HEK293 (cell line): Measurements from ENCODE around the gene ARHGAP10.

Source experiments
- CTCF ChIA-PET: fragments of 350-600 bp; formaldehyde crosslinking; extraction: SDS; loops from one replicate; lab custom pipeline; 2021; ENCODE audit warnings: antibody characterized with exemption; lab: Yijun Ruan, JAX
- POLR2A ChIA-PET: fragments of 300-600 bp; formaldehyde crosslinking; extraction: SDS; loops from one replicate; lab custom pipeline; 2020; ENCODE audit warnings: antibody characterized with exemption, inconsistent platforms; lab: Yijun Ruan, JAX
- H3K27ac ChIP-seq: fragments of 200-500 bp; sonication (Bioruptor generic); 2 replicates; pipeline ENCODE4 v1.5.1; 2014; ENCODE audit warnings: low read depth, low read length, control low read depth, inconsistent platforms; ENCODE audit errors: extremely low read depth
- H3K36me3 ChIP-seq, 2 experiments: fragments of 200-500 bp in 1 of 2; sonication (Bioruptor generic) in 1 of 2; 1 replicate in 1 of 2; 2 replicates in 1 of 2; pipeline ENCODE4 v1.5.1; 2014 to 2017; ENCODE audit warnings: inconsistent platforms in 2 of 2, low read length in 2 of 2; ENCODE audit not compliant: control insufficient read depth in 2 of 2, insufficient read depth in 1 of 2
- H3K4me1 ChIP-seq: fragments of 200-500 bp; sonication (Bioruptor generic); 2 replicates; pipeline ENCODE4 v1.5.1; 2014; ENCODE audit warnings: mild to moderate bottlenecking, low read length, inconsistent platforms; ENCODE audit not compliant: control insufficient read depth, insufficient read depth
- H3K4me3 ChIP-seq: 2 replicates; pipeline ENCODE4 v1.5.1; 2011; ENCODE audit warnings: low read depth, mild to moderate bottlenecking, control low read depth, low read length, moderate library complexity
- H3K9me3 ChIP-seq: fragments of 200-500 bp; sonication (Bioruptor generic); 2 replicates; pipeline ENCODE4 v1.5.1; 2014; ENCODE audit warnings: low read depth, low read length, inconsistent platforms; ENCODE audit not compliant: control insufficient read depth, insufficient read depth
- AEBP2 ChIP-seq: fragments of 450-650 bp; formaldehyde crosslinking; IDR thresholded peaks from 2 replicates; pipeline ENCODE4 v1.5.1; 2016; ENCODE audit warnings: missing biosample characterization, missing genetic modification characterization, borderline replicate concordance
- GLIS2 ChIP-seq: fragments of 450-650 bp; formaldehyde crosslinking; IDR thresholded peaks from 2 replicates; pipeline ENCODE4 v1.5.1; 2016; ENCODE audit warnings: missing biosample characterization, missing genetic modification characterization
- INSM2 ChIP-seq: fragments of 450-650 bp; formaldehyde crosslinking; IDR thresholded peaks from 2 replicates; pipeline ENCODE4 v1.5.1; 2016; ENCODE audit warnings: missing biosample characterization, missing genetic modification characterization
- PRDM10 ChIP-seq: fragments of 450-650 bp; formaldehyde crosslinking; IDR thresholded peaks from 2 replicates; pipeline ENCODE4 v1.5.1; 2016; ENCODE audit warnings: missing biosample characterization, missing genetic modification characterization
- REPIN1 ChIP-seq: fragments of 450-650 bp; formaldehyde crosslinking; IDR thresholded peaks from 2 replicates; pipeline ENCODE4 v1.5.1; 2017; ENCODE audit warnings: missing biosample characterization, missing genetic modification characterization, low read depth
- SALL2 ChIP-seq: fragments of 450-650 bp; formaldehyde crosslinking; IDR thresholded peaks from 2 replicates; pipeline ENCODE4 v1.5.0; 2017; ENCODE audit warnings: missing biosample characterization, mild to moderate bottlenecking, missing genetic modification characterization, borderline replicate concordance
- ZNF10 ChIP-seq: fragments of 450-650 bp; formaldehyde crosslinking; IDR thresholded peaks from 2 replicates; pipeline ENCODE4 v1.5.1; 2017; ENCODE audit warnings: missing biosample characterization, missing genetic modification characterization
- ZNF169 ChIP-seq: fragments of 450-650 bp; formaldehyde crosslinking; IDR thresholded peaks from 2 replicates; pipeline ENCODE4 v1.5.1; 2016; ENCODE audit warnings: missing biosample characterization, missing genetic modification characterization
- ZNF175 ChIP-seq: fragments of 450-650 bp; formaldehyde crosslinking; IDR thresholded peaks from 2 replicates; pipeline ENCODE4 v1.5.1; 2016; ENCODE audit warnings: missing biosample characterization, missing genetic modification characterization
- ZNF184 ChIP-seq: fragments of 450-650 bp; IDR thresholded peaks from 2 replicates; pipeline ENCODE4 v1.5.1; 2018; ENCODE audit warnings: missing biosample characterization, mild to moderate bottlenecking, missing genetic modification characterization
- ZNF341 ChIP-seq: fragments of 450-650 bp; formaldehyde crosslinking; IDR thresholded peaks from 2 replicates; pipeline ENCODE4; 2016; ENCODE audit warnings: low read depth, missing biosample characterization, missing genetic modification characterization
- ZNF513 ChIP-seq: fragments of 450-650 bp; IDR thresholded peaks from 2 replicates; pipeline ENCODE4 v1.5.1; 2018; ENCODE audit warnings: missing biosample characterization, missing genetic modification characterization
- ZNF521 ChIP-seq: fragments of 450-650 bp; formaldehyde crosslinking; IDR thresholded peaks from 2 replicates; pipeline ENCODE4 v1.5.1; 2017; ENCODE audit warnings: missing biosample characterization, mild to moderate bottlenecking, missing genetic modification characterization
- ZNF600 ChIP-seq: fragments of 450-650 bp; formaldehyde crosslinking; IDR thresholded peaks from 2 replicates; pipeline ENCODE4 v1.5.1; 2016; ENCODE audit warnings: missing biosample characterization, missing genetic modification characterization
- ZNF626 ChIP-seq: fragments of 450-650 bp; sonication (Bioruptor Pico); formaldehyde crosslinking; IDR thresholded peaks from 2 replicates; pipeline ENCODE4 v1.5.1; 2018; ENCODE audit warnings: missing biosample characterization, missing genetic modification characterization, inconsistent platforms
- ZNF677 ChIP-seq: fragments of 450-650 bp; IDR thresholded peaks from 2 replicates; pipeline ENCODE4 v1.5.0; 2018; ENCODE audit warnings: missing biosample characterization, mild to moderate bottlenecking, missing genetic modification characterization, moderate library complexity
- ZNF747 ChIP-seq: fragments of 450-650 bp; formaldehyde crosslinking; IDR thresholded peaks from 2 replicates; pipeline ENCODE4 v1.5.1; 2016; ENCODE audit warnings: missing biosample characterization, missing genetic modification characterization
- ZNF830 ChIP-seq: fragments of 450-650 bp; IDR thresholded peaks from 2 replicates; pipeline ENCODE4 v1.5.0; 2018; ENCODE audit warnings: missing biosample characterization, missing genetic modification characterization, low read depth, mild to moderate bottlenecking, moderate library complexity

The ARHGAP10 gene

GRCh38 chr4:147786531-147786930, 54.6 kb downstream of the ARHGAP10 start:
- Histone ChIP-seq H3K36me3 (no peaks in the 10 kb centered on the region), H3K9me3 (no peaks in the 10 kb centered on the region), H3K27ac (no peak overlapping the region; the same call in 1 of the 2 replicates), H3K4me3 (no peak overlapping the region), H3K4me1 (peaks cover 31% of the 10 kb centered on the region)
- CTCF ChIA-PET, result interaction anchor here (1.1 kb wide), 1 partner anchor 80 kb away, joined by 9 read pairs; no protein-coding TSS in a partner anchor
- POLR2A ChIA-PET, result interaction anchor here (0.9 to 2.0 kb wide), 2 partner anchors 9 to 54 kb away, joined by 3 to 5 read pairs; partner anchors contain the start of gene ARHGAP10
- TF ChIP-seq REPIN1 (tag by site-specific recombination), result no peak
- no peak for TF ChIP-seq ZNF677 (tag by site-specific recombination)
- TF ChIP-seq AEBP2 (tag by site-specific recombination), result no peak
- TF ChIP-seq ZNF341 (tag by site-specific recombination), result no peak
- TF ChIP-seq INSM2, result no peak
- no peak for TF ChIP-seq ZNF184 (tag by site-specific recombination)
- no peak for TF ChIP-seq ZNF747
- TF ChIP-seq ZNF626, result no peak
- no peak for TF ChIP-seq ZNF175
- TF ChIP-seq ZNF830 (tag by site-specific recombination), result no peak
- TF ChIP-seq GLIS2 (tag by site-specific recombination), result no peak

- H3K4me1 ChIP-seq, result peaks cover 31% of the 10 kb centered on the region
- TF ChIP-seq ZNF513 (tag by site-specific recombination), result peak; percentile 21; the same call in 1 of the 2 replicates
- TF ChIP-seq SALL2, result no peak
- TF ChIP-seq ZNF10 (tag by site-specific recombination), result peak; percentile 72
- TF ChIP-seq ZNF600, result peak; percentile 59
- 0 out of 2 replicates have a peak, but pooled peaks have one; percentile 36 for TF ChIP-seq PRDM10 (tag by site-specific recombination)
- TF ChIP-seq ZNF521 (tag by site-specific recombination), result no peak
- TF ChIP-seq ZNF169, result no peak
- TF ChIP-seq, all 188 proteins: peak for 4
- H3K27ac ChIP-seq, result no peak overlapping the region
- H3K4me3 ChIP-seq, result no peak overlapping the region
- H3K9me3 ChIP-seq, result no peaks in the 10 kb centered on the region
- no peaks in the 10 kb centered on the region for H3K36me3 ChIP-seq
- CTCF ChIA-PET, result interaction anchor here (0.7 to 1.1 kb wide), 2 partner anchors 67 to 79 kb away, joined by 3 read pairs; no protein-coding TSS in a partner anchor
- POLR2A ChIA-PET, result no interaction called here
Measured at GRCh38 chr4:147787204-147787603, 55.3 kb downstream of the ARHGAP10 start.
